NCI-H1694 (cell line): ENCODE results near the gene PPP6R3.

ENCODE experiments used
- DNase-seq: peaks from one replicate; lab custom pipeline; 2025; lab: John Stamatoyannopoulos, UW

Gene PPP6R3

GRCh38 chr11:68651985-68652682 is 191.6 kb downstream of the PPP6R3 start:
- DNase-seq = no peak

- DNase-seq = no peak
Measured at GRCh38 chr11:68652683-68653156, 192.2 kb downstream of the PPP6R3 start.

GRCh38 chr11:68653486-68654430 is 193.2 kb downstream of the PPP6R3 start:
- DNase-seq = no peak

GRCh38 chr11:68654978-68655377 is 194.4 kb downstream of the PPP6R3 start:
- no peak for DNase-seq

- no peak for DNase-seq
Measured at GRCh38 chr11:68655406-68655805, 194.9 kb downstream of the PPP6R3 start.

GRCh38 chr11:68655806-68656205 is 195.3 kb downstream of the PPP6R3 start:
- no peak for DNase-seq

GRCh38 chr11:68657021-68657780 is 196.6 kb downstream of the PPP6R3 start:
- DNase-seq = no peak

GRCh38 chr11:68658097-68658496 is 197.5 kb downstream of the PPP6R3 start:
- no peak for DNase-seq

GRCh38 chr11:68658661-68659060 is 198.1 kb downstream of the PPP6R3 start:
- no peak for DNase-seq

- DNase-seq = peak; percentile 66
Measured at GRCh38 chr11:68659158-68659921, 198.8 kb downstream of the PPP6R3 start.

GRCh38 chr11:68660066-68660810 is 199.7 kb downstream of the PPP6R3 start:
- no peak for DNase-seq

- DNase-seq = no peak
Measured at GRCh38 chr11:68661014-68661413, 200.5 kb downstream of the PPP6R3 start.

GRCh38 chr11:68661697-68662603 is 201.4 kb downstream of the PPP6R3 start:
- DNase-seq = no peak

GRCh38 chr11:68663482-68664010 is 203.0 kb downstream of the PPP6R3 start:
- DNase-seq = no peak

GRCh38 chr11:68664141-68664540 is 203.6 kb downstream of the PPP6R3 start:
- DNase-seq = no peak

GRCh38 chr11:68664906-68665305 is 204.4 kb downstream of the PPP6R3 start:
- no peak for DNase-seq
